Activated T-cell treated with anti-CD3 and anti-CD28 coated beads for 24 hours (primary cell): ENCODE results near the gene ADAM29.
"Not testable (repeated sequence)": the region's sequence is repeated elsewhere in the genome, so short reads cannot be mapped to it uniquely, and the experiment has no call there.

Experiments used
- DNase-seq: peaks from one replicate; pipeline ENCODE4 v3.0.0-alpha.2; 2020; ENCODE audit warnings: low read depth

The ADAM29 gene

DNA sequence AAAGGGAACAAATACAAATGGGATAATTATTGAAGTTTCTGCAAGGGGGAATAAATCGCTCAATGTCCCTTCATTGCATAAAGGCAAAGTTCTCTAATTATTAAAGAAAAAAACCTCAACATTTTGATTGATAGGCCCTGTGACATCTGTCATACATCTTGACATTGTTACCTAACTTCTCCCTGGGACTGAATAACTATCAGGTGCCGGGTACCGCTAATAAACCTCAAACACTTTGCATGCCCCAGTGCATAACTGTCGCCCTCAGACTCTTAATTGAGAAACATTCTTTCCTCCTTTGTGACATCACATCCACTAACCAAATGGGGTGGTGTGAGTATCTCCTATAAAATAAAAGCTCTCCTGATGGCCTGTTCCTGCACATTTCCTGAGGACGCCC, at the start of gene ADAM29:
Gene ADAM29, plus strand, starts transcription at position 301 of the 400 bp plus-strand sequence. CDS start 57,168 bp downstream, outside the sequence.
- no peak for DNase-seq

DNA sequence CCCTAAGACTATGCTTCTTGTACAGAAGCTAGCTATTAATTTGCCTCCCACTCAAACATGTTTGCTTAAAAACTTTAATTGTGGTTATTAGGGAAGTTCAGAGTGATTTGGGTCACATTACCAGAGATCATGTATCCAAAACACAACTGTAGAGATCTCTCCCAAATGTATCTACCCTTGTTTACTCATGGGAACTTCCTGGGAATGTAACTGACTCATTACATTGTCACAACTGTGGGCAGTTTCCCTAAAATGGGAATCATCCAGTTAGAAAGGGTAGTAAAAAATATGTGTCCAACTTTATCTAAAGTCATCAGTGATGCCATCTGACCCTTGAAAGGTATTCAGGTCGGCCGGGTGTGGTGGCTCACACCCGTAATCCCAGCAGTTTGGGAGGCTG, 48.8 kb upstream of the ADAM29 start:
- no peak for DNase-seq

DNA sequence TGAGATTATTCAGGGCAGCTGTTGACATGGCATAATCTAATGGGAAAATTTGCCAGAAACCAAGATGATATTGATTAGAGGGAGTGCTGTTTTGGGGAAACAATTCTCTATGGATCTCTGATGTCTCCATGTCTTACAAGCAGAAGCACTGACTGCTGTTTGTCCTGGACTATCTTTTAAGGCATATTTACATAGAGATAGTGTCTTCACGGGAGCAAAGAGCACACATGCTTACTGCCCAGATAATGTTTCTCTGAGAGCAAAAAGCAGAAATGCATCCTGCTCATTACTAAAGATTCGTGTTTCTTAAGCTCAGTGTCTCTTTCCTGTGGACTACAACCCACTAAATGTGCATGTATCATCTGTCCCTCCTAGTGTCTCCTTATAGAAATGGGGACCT, 47.8 kb upstream of the ADAM29 start:
- DNase-seq, result no peak

GRCh38 chr4:174871407-174871806, 46.8 kb upstream of the ADAM29 start:
- DNase-seq, result no peak

GRCh38 chr4:174873146-174873545, 45.0 kb upstream of the ADAM29 start:
- DNase-seq, result not testable (repeated sequence)

- no peak for DNase-seq
Observed at GRCh38 chr4:174873931-174874330, 44.2 kb upstream of the ADAM29 start.

GRCh38 chr4:174874898-174875297, 43.3 kb upstream of the ADAM29 start:
- DNase-seq, result no peak

DNA sequence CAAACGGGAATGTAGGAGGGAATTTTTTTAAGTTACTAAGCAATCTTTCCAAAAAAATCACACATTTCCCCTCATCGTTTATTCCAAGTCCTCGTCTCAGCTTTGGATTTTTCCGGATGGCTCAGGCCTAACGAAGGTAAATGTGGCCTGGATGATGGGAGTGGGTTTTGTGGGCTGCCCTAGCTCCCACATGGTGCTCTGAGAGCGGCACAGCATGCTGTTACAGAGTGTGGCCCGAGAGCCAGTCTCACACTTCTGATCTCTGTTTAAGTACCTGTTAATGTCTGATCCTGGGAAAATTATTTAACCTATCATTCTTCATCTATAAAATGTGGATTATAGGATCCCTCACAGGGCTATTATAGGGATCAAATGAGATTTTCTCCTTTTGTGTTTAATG, 38.2 kb upstream of the ADAM29 start:
- DNase-seq, result no peak

- DNase-seq, result no peak
Observed at GRCh38 chr4:174882317-174882992, 35.7 kb upstream of the ADAM29 start.

DNA sequence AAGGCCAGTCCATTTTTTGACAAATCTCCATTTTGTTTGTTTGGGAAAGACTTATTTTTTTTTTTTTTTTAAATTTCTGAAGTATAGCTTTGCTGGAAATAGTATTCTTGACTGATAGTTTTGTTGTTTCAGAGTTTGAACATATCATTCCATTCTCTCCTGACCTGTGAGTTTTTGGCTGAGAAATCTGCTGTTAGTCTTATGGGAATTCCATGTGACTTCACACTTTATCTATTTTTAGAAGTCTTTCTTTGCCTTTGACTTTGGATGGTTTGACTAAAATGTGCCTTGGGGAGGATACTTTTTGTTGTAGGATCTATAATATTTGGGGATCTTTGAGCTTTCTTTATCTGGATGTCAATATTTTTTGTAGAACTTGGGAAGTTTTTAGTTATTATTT, 10.7 kb upstream of the ADAM29 start:
- DNase-seq, result no peak

GRCh38 chr4:174910271-174910670, 7.9 kb upstream of the ADAM29 start:
- no peak for DNase-seq

GRCh38 chr4:174912919-174913543, 5.1 kb upstream of the ADAM29 start:
- no peak for DNase-seq

DNA sequence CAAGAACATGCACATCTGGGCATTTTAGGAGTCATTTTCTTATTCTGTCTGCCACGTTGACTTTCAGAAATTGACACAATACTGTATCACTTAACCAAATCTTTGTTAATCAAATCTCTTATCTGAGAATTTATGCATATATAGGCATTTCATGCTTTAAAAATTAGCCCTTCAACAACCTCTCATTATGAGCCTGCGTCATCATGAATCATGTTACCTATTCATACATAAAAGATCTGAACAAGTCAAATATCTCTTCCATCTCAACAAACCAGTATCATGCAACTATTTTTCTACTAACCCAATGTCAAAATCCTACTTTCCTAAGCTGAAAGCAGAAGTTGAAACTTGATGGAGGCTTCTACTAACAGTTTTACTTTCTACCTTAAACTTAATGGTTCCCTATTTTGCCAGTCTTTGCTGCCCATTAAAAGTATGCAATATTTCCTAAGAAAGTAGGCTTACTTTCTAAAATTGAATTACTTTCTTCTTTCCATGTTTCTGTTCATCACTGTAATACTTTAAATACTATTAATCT, 1.8 kb downstream of the ADAM29 start:
- no peak for DNase-seq

- DNase-seq, result no peak
Observed at GRCh38 chr4:174926958-174927357, 8.8 kb downstream of the ADAM29 start.

- DNase-seq, result no peak
Observed at GRCh38 chr4:174928174-174928573, 10.0 kb downstream of the ADAM29 start.

DNA sequence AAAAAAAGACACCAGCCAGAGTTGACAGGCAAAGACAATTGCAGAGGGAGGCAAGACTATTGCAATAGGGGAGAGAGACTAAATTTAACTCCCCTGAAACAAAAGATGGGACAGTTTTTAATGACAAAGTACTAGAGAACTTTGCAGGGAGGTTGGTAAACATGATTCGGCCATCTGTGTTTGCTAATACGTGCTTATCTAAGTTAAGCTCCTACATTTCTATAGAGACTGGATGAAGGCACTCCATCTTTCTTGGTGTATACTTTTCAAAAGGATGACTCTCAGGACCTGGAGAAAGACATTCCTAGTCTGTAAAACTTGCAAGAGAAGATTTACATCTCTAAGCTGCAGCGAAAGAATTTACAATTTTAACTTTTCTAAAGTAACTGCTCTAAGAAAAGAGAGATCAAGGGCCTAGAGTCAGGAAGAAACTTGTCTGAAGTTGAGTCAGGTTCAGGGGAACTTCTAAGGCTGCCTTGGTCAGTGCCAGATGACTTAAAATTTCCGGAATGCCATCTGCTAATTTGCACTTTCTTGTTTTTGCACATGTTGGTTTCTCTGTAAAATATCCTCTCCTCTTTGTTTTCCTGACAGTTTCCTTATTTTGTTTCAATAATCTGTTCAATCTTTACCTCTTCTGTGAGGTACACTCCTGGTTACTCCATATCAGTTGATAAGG, 10.6 kb downstream of the ADAM29 start:
- no peak for DNase-seq

GRCh38 chr4:174929346-174929745, 11.2 kb downstream of the ADAM29 start:
- DNase-seq, result no peak

DNA sequence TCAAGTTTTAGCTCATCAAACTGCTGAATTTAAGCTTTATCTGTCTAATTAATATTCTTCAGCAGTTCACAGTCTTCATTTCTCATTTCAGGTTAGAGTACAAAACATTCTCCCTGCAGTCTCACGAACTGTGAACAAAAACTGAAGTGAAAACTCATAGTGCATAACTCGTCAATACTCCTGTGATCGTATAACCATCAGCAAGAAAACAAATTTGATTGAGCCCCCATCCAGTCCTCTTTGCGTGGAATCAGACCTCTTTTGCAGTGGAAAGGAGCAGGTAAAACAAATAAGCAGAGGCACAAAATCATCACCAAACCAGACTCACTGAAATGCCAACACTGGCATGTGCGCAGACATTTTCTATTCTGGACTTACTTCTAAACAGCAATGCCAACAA, 12.7 kb downstream of the ADAM29 start:
- no peak for DNase-seq

- DNase-seq, result no peak
Observed at GRCh38 chr4:174933083-174933482, 14.9 kb downstream of the ADAM29 start.

DNA sequence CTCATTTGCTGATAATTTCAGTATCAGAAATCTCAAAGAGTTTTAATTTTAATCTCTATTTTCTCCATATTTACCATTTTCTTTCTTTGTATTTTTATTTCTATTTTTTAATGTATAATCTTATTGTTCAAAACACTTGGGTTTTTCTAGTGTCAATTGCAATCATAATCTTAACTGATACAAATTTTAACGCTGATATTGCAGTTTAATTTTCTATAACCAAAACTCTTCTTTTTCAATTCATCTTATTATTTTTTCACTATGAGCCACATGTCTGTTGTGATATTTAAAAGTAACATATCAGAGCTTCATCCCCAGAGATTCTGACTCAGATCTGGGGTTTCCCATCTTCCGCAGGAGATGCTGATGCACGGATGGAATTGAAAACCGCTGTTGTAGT, 16.2 kb downstream of the ADAM29 start:
- no peak for DNase-seq

- no peak for DNase-seq
Observed at GRCh38 chr4:174935607-174936006, 17.4 kb downstream of the ADAM29 start.

- no peak for DNase-seq
Observed at GRCh38 chr4:174940002-174940401, 21.8 kb downstream of the ADAM29 start.

GRCh38 chr4:174946246-174946645, 28.1 kb downstream of the ADAM29 start:
- no peak for DNase-seq
